CD4-positive, alpha-beta memory T cell (primary cell): Measurements from ENCODE around the gene CCDC167. TPM values are rescaled to one million over a fixed set of nuclear protein-coding genes. Genes with fewer than 3 reads are reported as not detected.

ENCODE experiments used
- CTCF ChIA-PET: fragments of 350-600 bp; sonication (Branson Sonifier 250); formaldehyde crosslinking; loops from one replicate; lab custom pipeline; 2021; ENCODE audit warnings: inconsistent platforms; ENCODE audit not compliant: partially characterized antibody; lab: Charles Lee
- POLR2A ChIA-PET: fragments of 350-600 bp; sonication (Branson Sonifier 250); formaldehyde crosslinking; loops from one replicate; lab custom pipeline; 2021; ENCODE audit not compliant: partially characterized antibody; lab: Charles Lee
- DNase-seq, 5 donors: peaks; one replicate each; pipeline versions ENCODE4 v3.0.0 to v3.0.0-alpha.2; 2020 to 2022; ENCODE audit warnings: mixed read lengths in 1 of 5
- H3K27ac ChIP-seq: one replicate; pipeline ENCODE4 v1.7.0; 2013; ENCODE audit warnings: low read depth, low read length
- H3K27me3 ChIP-seq: 2 replicates; pipeline ENCODE4 v1.7.0; 2013; ENCODE audit warnings: mild to moderate bottlenecking, low read length, moderate library complexity; ENCODE audit not compliant: insufficient read depth
- H3K36me3 ChIP-seq: 2 replicates; pipeline ENCODE4 v1.7.0; 2013; ENCODE audit warnings: mild to moderate bottlenecking, low read length, moderate library complexity; ENCODE audit not compliant: insufficient read depth
- H3K4me1 ChIP-seq: 2 replicates; pipeline ENCODE4 v1.7.0; 2013; ENCODE audit warnings: mild to moderate bottlenecking, low read length, moderate library complexity; ENCODE audit not compliant: insufficient read depth
- H3K4me3 ChIP-seq, 2 donors: one replicate each; pipeline ENCODE4 v1.7.0; 2013; ENCODE audit warnings: low read length in 2 of 2, mild to moderate bottlenecking in 1 of 2
- H3K9me3 ChIP-seq, 2 donors: one replicate each; pipeline ENCODE4 v1.7.0; 2013; ENCODE audit warnings: low read length in 2 of 2, control low read depth in 1 of 2; ENCODE audit not compliant: control insufficient read depth in 1 of 2
- H3K27ac Mint-ChIP-seq, 7 donors: one replicate each; pipeline ENCODE4 v1.8.0; 2020 to 2021; ENCODE audit warnings: mixed read lengths in 7 of 7, mild to moderate bottlenecking in 6 of 7, inconsistent platforms in 3 of 7, moderate library complexity in 3 of 7
- H3K27me3 Mint-ChIP-seq, 2 donors: one replicate each; pipeline ENCODE4 v1.8.0; 2020 to 2021; ENCODE audit warnings: mixed read lengths in 2 of 2
- H3K36me3 Mint-ChIP-seq, 2 donors: one replicate each; pipeline ENCODE4 v1.8.0; 2020 to 2021; ENCODE audit warnings: mixed read lengths in 2 of 2, inconsistent platforms in 1 of 2, mild to moderate bottlenecking in 1 of 2
- H3K4me1 Mint-ChIP-seq, 4 donors: one replicate each; pipeline ENCODE4 v1.8.0; 2020 to 2021; ENCODE audit warnings: mixed read lengths in 4 of 4, mild to moderate bottlenecking in 1 of 4
- H3K4me3 Mint-ChIP-seq, 8 donors: one replicate each; pipeline ENCODE4 v1.8.0; 2020 to 2021; ENCODE audit warnings: mixed read lengths in 8 of 8, mild to moderate bottlenecking in 7 of 8, moderate library complexity in 6 of 8, inconsistent platforms in 3 of 8
- H3K9me3 Mint-ChIP-seq, 8 donors: one replicate each; pipeline ENCODE4 v1.8.0; 2020 to 2021; ENCODE audit warnings: mixed read lengths in 8 of 8, mild to moderate bottlenecking in 5 of 8, inconsistent platforms in 3 of 8, moderate library complexity in 1 of 8
- intact Hi-C: fragments of 100-400 bp; cut with micrococcal nuclease; formaldehyde crosslinking; loops from one replicate; pipeline ENCODE4 v1.15.1; 2023
- polyA plus RNA-seq, 2 donors: library from polyadenylated mRNA; unstranded; fragments of 300-500 nt; fragmentation: Illumina TruSeq; gene quantifications; one replicate each; pipeline ENCODE4 v1.2.3, GENCODE V29; 2021
- total RNA-seq, 2 experiments: library from RNA; stranded (reverse); gene quantifications; one replicate each; pipeline ENCODE4 v1.2.3, GENCODE V29; 2021

The CCDC167 gene
- total and polyA plus RNA-seq, 4 experiments from 2014 or later, result 25.1 to 226 (median 89.2) TPM

DNA sequence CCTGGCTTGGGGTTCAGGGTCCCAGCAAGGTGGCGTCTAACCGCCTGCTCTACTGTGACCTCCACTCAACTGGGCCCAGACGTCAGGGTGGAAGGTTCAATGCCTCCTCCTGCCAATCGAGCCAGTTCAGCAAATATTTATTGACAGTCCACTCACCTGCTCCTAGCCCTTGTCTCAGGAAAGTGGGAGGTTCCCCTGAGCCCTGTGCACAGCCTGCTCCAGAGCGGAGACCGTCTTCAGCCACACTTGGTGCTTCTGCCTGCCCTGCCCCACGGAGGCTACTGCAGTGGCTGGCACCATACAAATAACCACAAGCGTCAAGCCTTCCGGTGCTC is 6.1 kb downstream of the CCDC167 start:
- CTCF ChIA-PET, result interaction anchor here (2.2 to 4.3 kb wide), 2 partner anchors 9 to 28 kb away, joined by 6 to 35 read pairs; no protein-coding TSS in a partner anchor
- intact Hi-C loops, result no loop called here
- Histone ChIP-seq H3K4me3 (no peak overlapping the region), H3K27me3 (no peaks in the 10 kb centered on the region), H3K36me3 (no peaks in the 10 kb centered on the region), H3K9me3 (no peaks in the 10 kb centered on the region), H3K27ac (no peak overlapping the region), H3K4me1 (peaks cover 94% of the 10 kb centered on the region)
- Mint-ChIP-seq H3K36me3 (peaks cover 4 to 11% of the 10 kb centered on the region in 2 donors), H3K4me1 (peaks cover 46 to 97% (median 85%) of the 10 kb centered on the region in 4 donors), H3K4me3 (peak overlapping the region in 2 of 8 donors; percentile 43 to 79), H3K9me3 (no peaks in the 10 kb centered on the region), H3K27ac (peak overlapping the region; percentile 18 to 99 (median 88)), H3K27me3 (no peaks in the 10 kb centered on the region)
- POLR2A ChIA-PET, result interaction anchor here (0.7 to 23.5 kb wide), 2 partner anchors 8 to 25 kb away, joined by 3 to 977 read pairs; no protein-coding TSS in a partner anchor
- DNase-seq, result no peak

DNA sequence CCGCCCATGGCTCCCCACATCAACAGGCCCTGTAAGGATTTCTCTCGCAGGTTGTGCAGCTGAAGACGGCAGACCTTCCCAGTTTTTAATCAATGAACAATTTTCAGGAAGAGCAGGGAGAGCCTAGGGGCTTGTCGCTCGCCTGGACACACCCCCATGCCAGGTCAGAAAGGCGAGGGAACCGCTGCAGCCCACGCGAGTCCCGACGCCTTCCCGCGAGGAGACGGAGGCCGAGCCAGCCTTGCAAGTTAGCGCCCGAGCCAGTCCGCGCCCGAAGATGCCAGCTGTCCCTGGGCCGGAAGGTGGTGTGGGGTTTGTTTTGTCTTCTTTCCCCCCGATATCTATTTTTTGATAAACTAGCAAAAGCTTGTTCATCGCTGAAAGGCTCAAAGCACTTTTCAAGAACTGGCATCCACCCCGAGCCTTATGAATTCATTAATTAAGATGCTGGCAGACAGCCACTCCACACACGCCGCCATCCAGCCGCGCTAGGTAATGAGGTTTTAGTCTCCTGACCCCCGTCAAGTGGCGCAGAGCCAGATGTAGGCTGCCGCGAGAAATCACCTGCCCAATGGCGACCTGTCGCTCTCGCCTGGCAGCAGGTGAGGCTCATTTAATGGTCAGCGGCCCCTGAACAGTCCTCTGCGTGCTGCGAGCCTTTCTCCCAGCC is 6.6 kb downstream of the CCDC167 start:
- Histone ChIP-seq H3K4me1 (peaks cover 94% of the 10 kb centered on the region), H3K4me3 (no peak overlapping the region), H3K36me3 (no peaks in the 10 kb centered on the region), H3K9me3 (no peaks in the 10 kb centered on the region), H3K27ac (no peak overlapping the region), H3K27me3 (no peaks in the 10 kb centered on the region)
- CTCF ChIA-PET, result interaction anchor here (2.1 to 6.2 kb wide), 5 partner anchors 9 to 65 kb away, joined by 6 to 54 read pairs (median 15); no protein-coding TSS in a partner anchor
- POLR2A ChIA-PET, result interaction anchor here (3.1 to 23.5 kb wide), 3 partner anchors 9 to 54 kb away, joined by 17 to 977 read pairs (median 96); partner anchors contain the start of gene CCDC167
- peaks cover 50 to 97% (median 86%) of the 10 kb centered on the region in 4 donors for H3K4me1 Mint-ChIP-seq
- peak overlapping the region; percentile 87 to 99 (median 97) for H3K27ac Mint-ChIP-seq
- H3K36me3 Mint-ChIP-seq, result peaks cover 5 to 16% of the 10 kb centered on the region in 2 donors
- no peaks in the 10 kb centered on the region for H3K27me3 Mint-ChIP-seq
- H3K9me3 Mint-ChIP-seq, result no peaks in the 10 kb centered on the region
- no peak for DNase-seq
- intact Hi-C loops, result loop anchor here (1.0 kb wide), 1 partner anchor 24 kb away; no protein-coding TSS in a partner anchor
- peak overlapping the region in 7 of 8 donors; percentile 20 to 82 (median 40) for H3K4me3 Mint-ChIP-seq

DNA sequence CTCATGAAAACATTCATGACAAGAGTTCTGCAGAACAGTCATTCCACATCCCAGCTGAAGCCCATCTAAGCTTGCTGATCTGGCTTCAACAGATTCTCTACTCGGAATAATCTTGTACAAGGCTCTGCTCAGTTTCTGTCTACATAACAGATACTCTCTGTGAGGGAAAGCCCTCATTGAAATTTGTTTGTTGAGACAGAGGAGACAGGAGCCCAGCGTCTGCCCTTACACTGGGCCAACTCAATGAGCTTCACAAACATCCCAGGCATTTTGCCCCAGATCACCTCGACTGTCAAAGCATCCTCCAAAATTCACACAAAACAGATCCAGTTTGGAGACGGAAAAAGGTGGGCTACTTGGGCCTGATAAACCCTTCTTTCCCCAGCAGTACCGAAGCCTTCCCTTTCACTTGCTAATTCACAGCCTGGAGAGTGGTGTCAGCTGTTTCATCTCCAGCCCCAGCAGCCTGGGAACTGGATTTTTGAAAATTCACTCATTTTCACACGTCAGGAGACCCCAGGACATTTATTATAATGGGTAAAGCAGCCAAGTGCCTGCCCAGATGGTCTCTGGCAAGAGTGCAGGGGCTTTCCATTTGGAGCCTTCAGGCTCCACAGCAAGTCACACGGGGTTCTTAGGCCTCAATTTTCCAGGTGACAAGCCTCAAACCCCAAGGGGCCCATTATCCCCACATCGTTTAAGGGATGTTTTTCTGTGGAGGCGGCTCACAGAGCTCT is 7.3 kb downstream of the CCDC167 start:
- Mint-ChIP-seq H3K36me3 (peaks cover 5 to 20% of the 10 kb centered on the region in 2 donors), H3K4me1 (peaks cover 52 to 94% (median 84%) of the 10 kb centered on the region in 4 donors), H3K27ac (peak overlapping the region; percentile 87 to 99 (median 97)), H3K27me3 (no peaks in the 10 kb centered on the region), H3K9me3 (no peaks in the 10 kb centered on the region), H3K4me3 (peak overlapping the region; percentile 35 to 82 (median 58))
- CTCF ChIA-PET, result interaction anchor here (1.3 to 6.2 kb wide), 9 partner anchors 10 to 200 kb away, joined by 3 to 54 read pairs (median 10); no protein-coding TSS in a partner anchor
- H3K9me3 ChIP-seq, result no peaks in the 10 kb centered on the region
- H3K36me3 ChIP-seq, result no peaks in the 10 kb centered on the region
- intact Hi-C loops, result loop anchor here (1.0 kb wide), 1 partner anchor 25 kb away; no protein-coding TSS in a partner anchor
- peak overlapping the region in 1 of 2 donors; percentile 6 for H3K4me3 ChIP-seq
- H3K27ac ChIP-seq, result peak overlapping the region; percentile 52
- H3K27me3 ChIP-seq, result no peaks in the 10 kb centered on the region
- peaks cover 90% of the 10 kb centered on the region for H3K4me1 ChIP-seq
- POLR2A ChIA-PET, result interaction anchor here (0.8 to 23.5 kb wide), 10 partner anchors 9 to 74 kb away, joined by 4 to 977 read pairs (median 6); partner anchors contain the start of gene CCDC167
- no peak for DNase-seq

DNA sequence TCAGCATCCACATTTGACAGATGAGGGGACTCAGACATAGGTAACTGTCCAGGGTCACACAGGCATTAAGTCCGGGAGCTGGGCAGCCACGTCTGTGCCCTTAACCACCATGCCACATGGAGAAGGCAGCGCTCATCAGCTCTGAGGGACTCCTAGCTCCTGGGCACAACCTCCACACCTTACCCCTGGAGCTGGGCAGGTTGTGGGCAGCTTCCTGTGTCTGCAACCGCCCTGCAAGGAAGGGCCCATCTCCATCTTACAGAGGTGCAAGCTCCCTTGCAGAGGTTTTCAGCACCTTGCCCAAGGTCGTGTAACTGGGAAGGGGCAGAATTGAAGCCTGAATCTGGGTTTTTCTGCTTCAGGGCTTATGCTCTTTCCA is 7.9 kb downstream of the CCDC167 start:
- Mint-ChIP-seq H3K4me3 (peak overlapping the region; percentile 49 to 82 (median 64)), H3K27me3 (no peaks in the 10 kb centered on the region), H3K9me3 (no peaks in the 10 kb centered on the region), H3K4me1 (peaks cover 48 to 93% (median 80%) of the 10 kb centered on the region in 4 donors), H3K36me3 (peaks cover 9 to 20% of the 10 kb centered on the region in 2 donors), H3K27ac (peak overlapping the region; percentile 87 to 99 (median 97))
- no peaks in the 10 kb centered on the region for H3K36me3 ChIP-seq
- peaks cover 85% of the 10 kb centered on the region for H3K4me1 ChIP-seq
- H3K9me3 ChIP-seq, result no peaks in the 10 kb centered on the region
- intact Hi-C loops, result loop anchor here (1.0 kb wide), 2 partner anchors 7 to 25 kb away; partner anchors contain the start of gene CCDC167
- no peaks in the 10 kb centered on the region for H3K27me3 ChIP-seq
- CTCF ChIA-PET, result interaction anchor here (1.3 to 6.2 kb wide), 10 partner anchors 11 to 200 kb away, joined by 3 to 54 read pairs (median 9); no protein-coding TSS in a partner anchor
- peak overlapping the region; percentile 52 for H3K27ac ChIP-seq
- POLR2A ChIA-PET, result interaction anchor here (0.8 to 23.5 kb wide), 10 partner anchors 8 to 74 kb away, joined by 4 to 977 read pairs (median 6); partner anchors contain the start of gene CCDC167
- H3K4me3 ChIP-seq, result peak overlapping the region in 1 of 2 donors; percentile 6
- DNase-seq, result no peak

DNA sequence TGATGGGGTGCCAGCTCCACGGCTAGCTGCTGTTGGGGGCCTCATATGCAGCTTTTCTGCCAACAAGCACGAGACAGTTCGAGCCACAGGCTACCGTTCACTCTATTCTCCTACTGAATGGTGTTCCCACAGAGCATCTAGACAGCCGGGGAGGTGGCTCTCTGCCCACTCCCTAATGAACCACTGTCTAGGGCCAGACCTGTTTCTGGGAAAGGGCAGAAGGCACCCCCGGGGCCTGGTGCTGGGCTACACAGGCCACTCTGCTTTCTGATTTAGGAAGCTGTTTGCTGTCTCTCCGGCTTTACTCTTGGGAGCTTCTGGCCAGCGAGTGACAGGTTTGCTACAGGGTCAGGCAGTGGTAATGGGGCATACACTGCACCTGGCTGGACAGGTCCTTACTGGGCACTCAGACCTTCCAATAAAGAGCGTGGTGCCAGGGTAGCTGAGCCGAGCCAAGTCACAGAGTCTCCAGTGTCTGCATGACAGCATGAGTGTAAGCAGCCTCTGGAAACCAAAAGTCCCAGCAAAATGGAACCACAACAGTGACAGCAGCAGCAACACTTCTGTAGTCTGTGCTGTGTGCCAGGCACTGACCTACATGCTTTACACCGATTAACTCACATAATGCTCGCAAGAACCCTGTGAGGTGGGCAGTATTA is 8.4 kb downstream of the CCDC167 start:
- H3K4me3 Mint-ChIP-seq, result peak overlapping the region in 7 of 8 donors; percentile 26 to 82 (median 55)
- peaks cover 7 to 20% of the 10 kb centered on the region in 2 donors for H3K36me3 Mint-ChIP-seq
- Histone ChIP-seq H3K4me3 (peak overlapping the region; percentile 6 to 12), H3K9me3 (no peaks in the 10 kb centered on the region), H3K27ac (peak overlapping the region; percentile 52), H3K36me3 (no peaks in the 10 kb centered on the region), H3K27me3 (no peaks in the 10 kb centered on the region), H3K4me1 (peaks cover 80% of the 10 kb centered on the region)
- H3K4me1 Mint-ChIP-seq, result peaks cover 46 to 92% (median 76%) of the 10 kb centered on the region in 4 donors
- DNase-seq, result no peak
- CTCF ChIA-PET, result interaction anchor here (0.8 to 6.2 kb wide), 14 partner anchors 11 to 201 kb away, joined by 3 to 54 read pairs (median 6); no protein-coding TSS in a partner anchor
- POLR2A ChIA-PET, result interaction anchor here (0.8 to 23.5 kb wide), 12 partner anchors 8 to 328 kb away, joined by 3 to 977 read pairs (median 5); partner anchors contain the start of genes CCDC167, CMTR1 and ZFAND3
- peak overlapping the region; percentile 87 to 99 (median 97) for H3K27ac Mint-ChIP-seq
- H3K9me3 Mint-ChIP-seq, result no peaks in the 10 kb centered on the region
- intact Hi-C loops, result loop anchor here (1.0 kb wide), 1 partner anchor 8 kb away; the partner anchor contains the start of gene CCDC167
- H3K27me3 Mint-ChIP-seq, result no peaks in the 10 kb centered on the region

DNA sequence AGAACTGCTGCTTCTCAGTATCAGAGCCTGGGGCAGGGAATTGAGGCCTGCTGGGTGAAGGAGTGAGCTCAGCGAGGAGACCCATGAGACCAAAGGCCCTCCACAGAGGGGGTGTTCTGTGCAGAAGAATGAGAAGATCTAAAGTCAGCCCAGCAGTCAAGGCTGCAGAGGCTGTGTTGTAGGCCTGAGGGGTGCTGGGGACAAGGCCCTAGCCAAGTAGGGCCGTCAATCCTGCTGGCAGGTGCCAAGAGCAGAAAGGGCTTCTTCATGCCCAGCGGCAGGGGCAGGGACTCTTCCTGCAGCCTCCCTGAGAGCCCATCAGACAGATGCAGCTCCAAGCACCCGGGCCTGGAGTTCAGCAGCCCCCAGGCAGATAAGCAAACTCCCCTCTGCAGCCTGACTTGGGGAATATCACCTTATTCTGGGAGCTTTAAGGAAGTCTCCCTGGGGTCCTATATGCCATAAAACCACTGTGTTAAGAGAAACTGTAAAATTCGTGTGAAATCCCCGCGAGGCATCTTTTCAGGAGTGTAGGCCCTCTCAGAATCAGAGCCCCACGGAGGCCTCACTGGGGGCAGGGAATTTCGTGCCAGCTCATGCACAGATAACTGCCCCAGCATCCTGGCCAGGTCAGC is 9.0 kb downstream of the CCDC167 start:
- no peaks in the 10 kb centered on the region for H3K9me3 ChIP-seq
- H3K4me1 ChIP-seq, result peaks cover 77% of the 10 kb centered on the region
- Mint-ChIP-seq H3K36me3 (peaks cover 10 to 18% of the 10 kb centered on the region in 2 donors), H3K27ac (peak overlapping the region; percentile 92 to 99 (median 97)), H3K4me3 (peak overlapping the region in 7 of 8 donors; percentile 6 to 82 (median 71)), H3K9me3 (no peaks in the 10 kb centered on the region), H3K4me1 (peaks cover 44 to 92% (median 76%) of the 10 kb centered on the region in 4 donors), H3K27me3 (no peaks in the 10 kb centered on the region)
- no peaks in the 10 kb centered on the region for H3K27me3 ChIP-seq
- H3K4me3 ChIP-seq, result no peak overlapping the region
- intact Hi-C loops, result loop anchor here (1.0 kb wide), 1 partner anchor 9 kb away; the partner anchor contains the start of gene CCDC167
- no peaks in the 10 kb centered on the region for H3K36me3 ChIP-seq
- POLR2A ChIA-PET, result interaction anchor here (0.8 to 23.5 kb wide), 8 partner anchors 11 to 328 kb away, joined by 3 to 977 read pairs (median 10); partner anchors contain the start of genes CCDC167, CMTR1 and ZFAND3
- peak overlapping the region; percentile 52 for H3K27ac ChIP-seq
- CTCF ChIA-PET, result interaction anchor here (0.7 to 6.2 kb wide), 13 partner anchors 12 to 78 kb away, joined by 3 to 54 read pairs (median 4); no protein-coding TSS in a partner anchor
- no peak for DNase-seq
